Stimulated activated CD4-positive, alpha-beta T cell treated with anti-CD3 and anti-CD28 coated beads, Interleukin-1b, Interleukin-23, amount 100 ng/mL, for 1 hour (primary cell): ENCODE measurements around the gene PNPT1.
A peak's percentile ranks its signal among the peaks of the same experiment; 100 is the strongest.
"Not testable (repeated sequence)": the region's sequence is repeated elsewhere in the genome, so short reads cannot be mapped to it uniquely, and the experiment has no call there.

Source experiments
- DNase-seq, 2 donors: peaks; one replicate each; pipeline ENCODE4 v3.0.0-alpha.2; 2020; ENCODE audit warnings: low read depth in 2 of 2

Gene PNPT1

GRCh38 chr2:55693181-55694125 lies at the start of gene PNPT1:
TSS of gene PNPT1 (minus strand) at chr2:55693844. CDS start at chr2:55693823, 21 bp downstream.
- peak; percentile 69 to 85 for DNase-seq

- no peak for DNase-seq
Measured at GRCh38 chr2:55742996-55743395, 49.4 kb upstream of the PNPT1 start.

- not testable (repeated sequence) for DNase-seq
Measured at GRCh38 chr2:55736019-55736536, 42.4 kb upstream of the PNPT1 start.

- no peak for DNase-seq
Measured at GRCh38 chr2:55734726-55735125, 41.1 kb upstream of the PNPT1 start.

GRCh38 chr2:55733335-55733734 lies 39.7 kb upstream of the PNPT1 start:
- no peak for DNase-seq

- no peak for DNase-seq
Measured at GRCh38 chr2:55732854-55733253, 39.2 kb upstream of the PNPT1 start.

GRCh38 chr2:55729136-55729685 lies 35.6 kb upstream of the PNPT1 start:
- no peak for DNase-seq

- DNase-seq, result no peak
Measured at GRCh38 chr2:55721596-55722215, 28.1 kb upstream of the PNPT1 start.

- no peak for DNase-seq
Measured at GRCh38 chr2:55720417-55720816, 26.8 kb upstream of the PNPT1 start.

GRCh38 chr2:55719852-55720251 lies 26.2 kb upstream of the PNPT1 start:
- DNase-seq, result no peak

GRCh38 chr2:55718165-55719008 lies 24.7 kb upstream of the PNPT1 start:
- DNase-seq, result no peak

GRCh38 chr2:55715626-55716025 lies 22.0 kb upstream of the PNPT1 start:
- no peak for DNase-seq

- DNase-seq, result not testable (repeated sequence)
Measured at GRCh38 chr2:55715178-55715577, 21.5 kb upstream of the PNPT1 start.

GRCh38 chr2:55712477-55713060 lies 18.9 kb upstream of the PNPT1 start:
- no peak for DNase-seq

GRCh38 chr2:55710025-55710424 lies 16.4 kb upstream of the PNPT1 start:
- DNase-seq, result no peak

- DNase-seq, result no peak
Measured at GRCh38 chr2:55707751-55708150, 14.1 kb upstream of the PNPT1 start.

GRCh38 chr2:55706258-55706657 lies 12.6 kb upstream of the PNPT1 start:
- not testable (repeated sequence) for DNase-seq

- DNase-seq, result no peak
Measured at GRCh38 chr2:55705027-55705653, 11.5 kb upstream of the PNPT1 start.

GRCh38 chr2:55703350-55703749 lies 9.7 kb upstream of the PNPT1 start:
- no peak for DNase-seq

GRCh38 chr2:55692740-55693139 lies 904 bp downstream of the PNPT1 start:
- DNase-seq, result not testable (repeated sequence)

- DNase-seq, result no peak
Measured at GRCh38 chr2:55672630-55673029, 21.0 kb downstream of the PNPT1 start.
